ENCODE results near the gene CPTP. TPM values are rescaled to one million over a fixed set of nuclear protein-coding genes. Genes with fewer than 3 reads are reported as not detected.

Gene CPTP
- total RNA-seq, 1 donor from 2014 or later: 10.8 TPM

GRCh38 chr1:1349256-1350012, 24.8 kb downstream of the CPTP start, which contains the start of gene DVL1:
TSS of gene DVL1 (minus strand) at chr1:1349418. CDS start at chr1:1349065, 353 bp downstream.
- no peak for FAIRE-seq
- TF ChIP-seq CTCF (IDR thresholded peaks at IDR 0.05; ENCODE audit: insufficient read depth, low read length, severe bottlenecking): peak; percentile 61
- H3K27me3 ChIP-seq (ENCODE audit: control insufficient read depth, insufficient read depth, low read length): no peaks in the 10 kb centered on the region
- H3K36me3 ChIP-seq (ENCODE audit: control insufficient read depth, insufficient read depth, low read length): no peaks in the 10 kb centered on the region
- peak within 1 kb of the TSS; percentile 86 for H3K4me3 ChIP-seq (ENCODE audit: low read depth, low read length)
- no peak for DNase-seq (ENCODE audit: low read depth)

GRCh38 chr1:1351511-1352427, 27.2 kb downstream of the CPTP start:
- no peak for FAIRE-seq
- Histone ChIP-seq H3K36me3 (ENCODE audit: control insufficient read depth, insufficient read depth, low read length) (no peaks in the 10 kb centered on the region), H3K27me3 (ENCODE audit: control insufficient read depth, insufficient read depth, low read length) (no peaks in the 10 kb centered on the region), H3K4me3 (ENCODE audit: low read depth, low read length) (no peak overlapping the region)
- DNase-seq (ENCODE audit: low read depth): no peak
- TF ChIP-seq CTCF (IDR thresholded peaks at IDR 0.05; ENCODE audit: insufficient read depth, low read length, severe bottlenecking): no peak

- DNase-seq (ENCODE audit: low read depth) (no peak), FAIRE-seq (no peak)
- TF ChIP-seq CTCF (IDR thresholded peaks at IDR 0.05; ENCODE audit: insufficient read depth, low read length, severe bottlenecking): no peak
- H3K36me3 ChIP-seq (ENCODE audit: control insufficient read depth, insufficient read depth, low read length): no peaks in the 10 kb centered on the region
- H3K4me3 ChIP-seq (ENCODE audit: low read depth, low read length): no peak overlapping the region
- H3K27me3 ChIP-seq (ENCODE audit: control insufficient read depth, insufficient read depth, low read length): no peaks in the 10 kb centered on the region
Measured at GRCh38 chr1:1352786-1353388, 28.3 kb downstream of the CPTP start.

GRCh38 chr1:1353389-1354151, 29.0 kb downstream of the CPTP start:
- FAIRE-seq (no peak), DNase-seq (ENCODE audit: low read depth) (no peak)
- Histone ChIP-seq H3K27me3 (ENCODE audit: control insufficient read depth, insufficient read depth, low read length) (no peaks in the 10 kb centered on the region), H3K4me3 (ENCODE audit: low read depth, low read length) (no peak overlapping the region), H3K36me3 (ENCODE audit: control insufficient read depth, insufficient read depth, low read length) (no peaks in the 10 kb centered on the region)
- no peak for TF ChIP-seq CTCF (IDR thresholded peaks at IDR 0.05; ENCODE audit: insufficient read depth, low read length, severe bottlenecking)

Measured in bronchial epithelial cell (primary cell).